Thoracic aorta (tissue), 2 donors: ENCODE measurements around the gene HOXD13. TPM values are rescaled to one million over a fixed set of nuclear protein-coding genes. Genes with fewer than 3 reads are reported as not detected.

Experiments used
- ATAC-seq: fragments of 150-250 bp; one replicate; pipeline ENCODE4 v1.8.0; 2017; ENCODE audit warnings: low read depth; ENCODE audit not compliant: insufficient number of reproducible peaks, low FRiP score
- DNase-seq: peaks from one replicate; pipeline ENCODE4 v3.0.0-alpha.2; 2020; ENCODE audit warnings: low spot score
- H3K27ac ChIP-seq, 2 donors: fragments of 200-600 bp; sonication (generic); 1 replicate in 1 of 2; 2 replicates in 1 of 2; pipeline ENCODE4 v1.5.1; 2016; ENCODE audit warnings: mild to moderate bottlenecking in 2 of 2, moderate library complexity in 2 of 2
- H3K27me3 ChIP-seq: fragments of 200-600 bp; sonication (generic); replicated peaks from 2 replicates; pipeline ENCODE4 v1.6.0; 2016; ENCODE audit warnings: mild to moderate bottlenecking; ENCODE audit not compliant: insufficient read depth
- H3K36me3 ChIP-seq: fragments of 200-600 bp; sonication (generic); one replicate; pipeline ENCODE4 v1.5.1; 2016
- H3K4me1 ChIP-seq, 2 donors: fragments of 200-600 bp; sonication (generic); 1 replicate in 1 of 2; 2 replicates in 1 of 2; pipeline versions ENCODE4 v1.5.1 to v1.6.0; 2016; ENCODE audit warnings: low read depth in 2 of 2, mild to moderate bottlenecking in 1 of 2; ENCODE audit not compliant: control insufficient read depth in 1 of 2
- H3K4me3 ChIP-seq: fragments of 200-600 bp; sonication (generic); 2 replicates; pipeline ENCODE4 v1.5.1; 2016; ENCODE audit warnings: mild to moderate bottlenecking
- H3K9me3 ChIP-seq: fragments of 200-600 bp; sonication (generic); 2 replicates; pipeline ENCODE4 v1.5.1; 2016
- CTCF ChIP-seq: fragments of 200-600 bp; sonication (generic); IDR thresholded peaks from one replicate; pipeline ENCODE4 v1.5.1; 2019; ENCODE audit warnings: antibody characterized with exemption
- total RNA-seq, 2 donors: library from RNA; depleted of rRNA; stranded (reverse); fragments of >200 nt; gene quantifications; one replicate each; pipeline versions ENCODE4 v1.1.0 to v1.2.3, GENCODE V29; 2016

HOXD13 gene
- total RNA-seq, 2 donors from 2014 or later, result not detected

- no peak for DNase-seq
- TF ChIP-seq CTCF, result no peak
- no peak overlapping the region for H3K4me3 ChIP-seq
- peaks cover 5 to 16% of the 10 kb centered on the region in 2 donors for H3K4me1 ChIP-seq
- no peak overlapping the region for H3K27ac ChIP-seq
- ATAC-seq, result no peak
- H3K36me3 ChIP-seq, result no peaks in the 10 kb centered on the region
- peaks cover 76% of the 10 kb centered on the region for H3K27me3 ChIP-seq
- H3K9me3 ChIP-seq, result no peaks in the 10 kb centered on the region
These were observed 6.7 kb downstream of the HOXD13 start for GRCh38 chr2:176099159-176099727.

DNA sequence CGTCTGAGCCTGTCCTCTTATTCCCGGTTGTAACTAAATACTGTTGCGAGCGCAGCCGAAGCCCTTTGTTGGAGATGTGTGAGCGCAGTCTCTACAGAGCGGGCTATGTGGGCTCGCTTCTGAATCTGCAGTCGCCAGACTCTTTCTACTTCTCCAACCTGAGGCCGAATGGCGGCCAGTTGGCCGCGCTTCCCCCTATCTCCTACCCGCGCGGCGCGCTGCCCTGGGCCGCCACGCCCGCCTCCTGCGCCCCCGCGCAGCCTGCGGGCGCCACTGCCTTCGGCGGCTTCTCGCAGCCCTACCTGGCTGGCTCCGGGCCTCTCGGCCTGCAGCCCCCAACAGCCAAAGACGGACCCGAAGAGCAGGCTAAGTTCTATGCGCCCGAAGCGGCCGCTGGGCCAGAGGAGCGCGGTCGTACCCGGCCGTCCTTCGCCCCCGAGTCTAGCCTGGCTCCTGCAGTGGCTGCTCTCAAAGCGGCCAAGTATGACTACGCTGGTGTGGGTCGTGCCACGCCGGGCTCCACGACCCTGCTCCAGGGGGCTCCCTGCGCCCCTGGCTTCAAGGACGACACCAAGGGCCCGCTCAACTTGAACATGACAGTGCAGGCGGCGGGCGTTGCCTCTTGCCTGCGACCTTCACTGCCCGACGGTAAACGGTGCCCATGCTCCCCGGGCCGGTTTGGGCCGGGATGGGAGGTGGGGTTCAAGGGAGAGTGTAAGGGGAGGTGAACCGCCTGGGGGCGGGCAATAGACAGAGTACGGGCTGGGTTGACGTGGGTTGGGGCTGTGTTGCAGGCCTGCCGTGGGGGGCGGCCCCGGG, 7.4 kb downstream of the HOXD13 start, which contains the start of gene HOXD12:
Gene HOXD12 (plus strand): TSS at position 68 of the 819 bp plus-strand sequence. CDS start 7 bp downstream, at position 75.
- TF ChIP-seq CTCF, result no peak
- H3K9me3 ChIP-seq, result no peaks in the 10 kb centered on the region
- ATAC-seq (no peak), DNase-seq (no peak)
- peaks cover 74% of the 10 kb centered on the region for H3K27me3 ChIP-seq
- H3K4me3 ChIP-seq, result no peak within 1 kb of the TSS
- H3K27ac ChIP-seq, result no peak within 1 kb of the TSS
- peaks cover 12 to 23% of the 10 kb centered on the region in 2 donors for H3K4me1 ChIP-seq
- H3K36me3 ChIP-seq, result no peaks in the 10 kb centered on the region

- H3K9me3 ChIP-seq, result no peaks in the 10 kb centered on the region
- no peak for TF ChIP-seq CTCF
- peaks cover 12 to 24% of the 10 kb centered on the region in 2 donors for H3K4me1 ChIP-seq
- H3K4me3 ChIP-seq, result no peak overlapping the region
- H3K27ac ChIP-seq, result no peak overlapping the region
- DNase-seq (no peak), ATAC-seq (no peak)
- peaks cover 70% of the 10 kb centered on the region for H3K27me3 ChIP-seq
- H3K36me3 ChIP-seq, result no peaks in the 10 kb centered on the region
These were observed 8.1 kb downstream of the HOXD13 start for GRCh38 chr2:176100547-176101140.

GRCh38 chr2:176101216-176101830, 8.8 kb downstream of the HOXD13 start:
- Histone ChIP-seq H3K4me3 (no peak overlapping the region), H3K36me3 (no peaks in the 10 kb centered on the region), H3K27ac (no peak overlapping the region), H3K27me3 (peaks cover 69% of the 10 kb centered on the region), H3K4me1 (peaks cover 11 to 26% of the 10 kb centered on the region in 2 donors), H3K9me3 (no peaks in the 10 kb centered on the region)
- ATAC-seq, result no peak
- no peak for DNase-seq
- TF ChIP-seq CTCF, result no peak

DNA sequence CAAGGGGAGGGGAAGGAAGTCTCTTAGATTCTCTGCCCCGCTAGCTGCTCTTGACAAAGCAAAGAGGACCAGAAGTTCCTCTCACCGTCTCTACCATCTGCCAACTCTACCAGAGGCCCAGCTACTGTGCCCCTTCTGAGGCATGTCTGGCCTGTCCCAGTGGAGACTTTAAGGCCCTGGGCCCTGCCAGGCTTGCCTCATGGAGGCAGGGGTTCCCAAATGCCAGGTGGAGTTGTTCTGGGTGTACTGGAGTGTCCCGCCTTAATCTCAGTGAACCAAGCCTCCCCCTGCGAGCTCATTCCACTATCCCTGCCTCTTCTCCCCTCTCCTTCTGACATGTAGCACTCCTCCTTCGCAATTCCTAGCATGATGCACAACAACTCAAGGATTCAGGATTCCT, 9.3 kb downstream of the HOXD13 start:
- H3K4me3 ChIP-seq, result no peak overlapping the region
- no peaks in the 10 kb centered on the region for H3K36me3 ChIP-seq
- TF ChIP-seq CTCF, result no peak
- H3K27ac ChIP-seq, result no peak overlapping the region
- H3K27me3 ChIP-seq, result peaks cover 64% of the 10 kb centered on the region
- no peak for DNase-seq
- H3K4me1 ChIP-seq, result peaks cover 10 to 25% of the 10 kb centered on the region in 2 donors
- ATAC-seq, result no peak
- no peaks in the 10 kb centered on the region for H3K9me3 ChIP-seq
